ENCODE data around the gene PDK3.
A peak's percentile ranks its signal among the peaks of the same experiment; 100 is the strongest.

Gene PDK3

DNA sequence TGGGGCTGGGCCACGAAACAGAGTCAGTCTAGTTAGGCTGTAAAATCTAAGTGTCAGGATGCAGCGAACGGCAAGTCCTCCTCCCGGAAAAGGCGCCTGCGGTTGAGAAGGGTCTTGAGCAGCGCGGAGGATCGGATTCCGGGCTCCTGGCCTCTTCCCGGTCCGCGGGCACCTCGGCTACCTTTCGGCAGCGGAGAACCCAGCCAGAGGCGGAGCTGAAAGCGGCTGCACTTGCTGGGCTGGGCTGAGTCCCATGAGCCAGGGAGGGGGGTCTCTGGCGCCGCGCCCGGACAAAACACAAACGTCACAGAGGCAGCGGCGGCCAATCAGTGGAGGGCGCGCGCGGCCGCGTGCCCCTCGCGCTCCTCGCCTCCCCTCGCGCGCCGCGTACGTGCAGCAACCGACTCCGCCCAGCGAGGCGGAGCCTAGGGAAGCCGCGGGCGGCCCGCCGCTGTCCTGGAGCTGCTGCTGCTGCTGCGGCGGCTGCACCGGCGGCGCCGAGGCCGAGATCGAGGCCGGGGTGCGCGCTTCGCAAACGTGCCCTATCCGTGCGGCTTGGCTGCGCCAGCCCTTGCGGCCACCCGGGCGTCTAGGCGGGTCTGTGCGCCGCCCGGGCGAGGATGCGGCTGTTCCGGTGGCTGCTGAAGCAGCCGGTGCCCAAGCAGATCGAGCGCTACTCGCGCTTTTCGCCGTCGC lies at the start of gene PDK3:
Gene PDK3 (plus strand): TSS at position 451 of the 696 bp plus-strand sequence. CDS start 170 bp downstream, at position 621.
- Histone ChIP-seq H3K36me3 (ENCODE audit: control insufficient read depth, insufficient read depth, low read length) (no peaks in the 10 kb centered on the region), H3K27ac (ENCODE audit: low read length) (no peak within 1 kb of the TSS), H3K4me1 (ENCODE audit: control insufficient read depth, insufficient read depth, low read length) (no peaks in the 10 kb centered on the region), H3K9me3 (ENCODE audit: control insufficient read depth, insufficient read depth, low read length) (no peaks in the 10 kb centered on the region), H3K27me3 (ENCODE audit: control insufficient read depth, insufficient read depth, low read length) (no peaks in the 10 kb centered on the region), H3K4me3 (ENCODE audit: low read length) (peak within 1 kb of the TSS; percentile 79)
- peak; percentile 55 for DNase-seq (ENCODE audit: low read depth, low spot score)
- WGBS (ENCODE audit: insufficient coverage, insufficient read length), result no CpG with 5 or more reads among the region's 83 CpGs

DNA sequence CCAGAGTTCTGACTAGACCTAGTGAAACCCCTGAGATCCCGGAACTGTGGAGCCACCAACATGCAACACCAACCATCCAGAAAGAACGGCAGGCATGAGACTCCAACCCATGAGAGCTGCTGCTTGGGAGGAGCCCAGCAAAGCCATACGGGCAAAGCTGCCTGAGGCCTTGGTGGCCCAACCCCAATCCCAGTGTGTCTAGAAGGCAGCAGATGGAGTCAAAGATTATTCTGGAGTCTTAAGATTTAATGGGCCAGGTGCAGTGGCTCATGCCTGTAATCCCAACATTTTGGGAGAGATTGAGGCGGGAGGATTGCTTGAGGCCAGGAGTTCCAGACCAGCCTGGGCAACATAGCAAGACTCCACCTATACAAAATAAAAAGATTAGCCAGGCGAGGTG lies 49.2 kb upstream of the PDK3 start:
- Histone ChIP-seq H3K36me3 (ENCODE audit: control insufficient read depth, insufficient read depth, low read length) (no peaks in the 10 kb centered on the region), H3K4me1 (ENCODE audit: control insufficient read depth, insufficient read depth, low read length) (no peaks in the 10 kb centered on the region), H3K27ac (ENCODE audit: low read length) (no peak overlapping the region), H3K4me3 (ENCODE audit: low read length) (no peak overlapping the region), H3K27me3 (ENCODE audit: control insufficient read depth, insufficient read depth, low read length) (no peaks in the 10 kb centered on the region), H3K9me3 (ENCODE audit: control insufficient read depth, insufficient read depth, low read length) (no peaks in the 10 kb centered on the region)
- no CpG with 5 or more reads among the region's 5 CpGs for WGBS (ENCODE audit: insufficient coverage, insufficient read length)
- no peak for DNase-seq (ENCODE audit: low read depth, low spot score)

DNA sequence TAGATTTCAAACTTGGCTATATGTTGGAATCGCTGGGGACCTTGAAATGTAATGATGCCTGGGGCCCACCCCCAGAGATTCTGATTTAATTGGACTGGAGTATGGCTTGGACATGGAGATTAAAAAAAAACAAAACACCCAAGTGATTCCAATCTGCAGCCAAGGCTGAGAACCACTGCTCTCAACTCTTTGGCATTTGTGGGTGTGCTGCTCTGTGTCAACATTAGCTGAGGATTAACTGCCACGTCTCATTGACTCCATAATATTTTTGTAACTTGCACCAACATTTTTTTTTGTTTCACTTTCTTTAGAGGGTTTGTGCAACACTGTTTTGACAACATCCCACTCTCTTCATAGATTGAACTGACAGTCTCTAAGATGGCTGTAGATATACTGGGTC lies 41.1 kb upstream of the PDK3 start:
- no peaks in the 10 kb centered on the region for H3K36me3 ChIP-seq (ENCODE audit: control insufficient read depth, insufficient read depth, low read length)
- no peak overlapping the region for H3K27ac ChIP-seq (ENCODE audit: low read length)
- H3K4me1 ChIP-seq (ENCODE audit: control insufficient read depth, insufficient read depth, low read length), result no peaks in the 10 kb centered on the region
- no peaks in the 10 kb centered on the region for H3K9me3 ChIP-seq (ENCODE audit: control insufficient read depth, insufficient read depth, low read length)
- no peak for DNase-seq (ENCODE audit: low read depth, low spot score)
- H3K27me3 ChIP-seq (ENCODE audit: control insufficient read depth, insufficient read depth, low read length), result no peaks in the 10 kb centered on the region
- WGBS (ENCODE audit: insufficient coverage, insufficient read length), result no CpG with 5 or more reads among the region's 2 CpGs
- H3K4me3 ChIP-seq (ENCODE audit: low read length), result no peak overlapping the region

DNA sequence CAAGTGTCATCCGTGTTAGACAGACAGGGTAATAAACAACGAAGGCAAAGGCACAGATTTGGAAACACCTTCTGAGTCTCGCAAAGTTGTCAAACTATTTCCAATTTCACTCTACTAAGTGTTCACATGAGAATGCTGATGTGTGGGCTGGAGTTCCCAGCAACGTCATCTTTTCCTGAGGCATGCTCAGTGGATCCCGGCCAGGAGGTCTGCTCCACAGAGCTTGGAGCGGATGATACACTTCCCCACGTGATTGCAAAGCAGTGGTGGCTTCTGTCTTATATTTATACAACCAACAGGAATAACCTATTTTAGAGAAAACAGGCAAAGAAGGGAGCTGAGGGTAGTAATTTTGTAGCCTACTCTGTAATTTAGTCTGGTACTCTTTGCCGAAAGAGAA lies 40.1 kb upstream of the PDK3 start:
- H3K27me3 ChIP-seq (ENCODE audit: control insufficient read depth, insufficient read depth, low read length), result no peaks in the 10 kb centered on the region
- H3K9me3 ChIP-seq (ENCODE audit: control insufficient read depth, insufficient read depth, low read length), result no peaks in the 10 kb centered on the region
- H3K4me3 ChIP-seq (ENCODE audit: low read length), result no peak overlapping the region
- no peaks in the 10 kb centered on the region for H3K4me1 ChIP-seq (ENCODE audit: control insufficient read depth, insufficient read depth, low read length)
- H3K36me3 ChIP-seq (ENCODE audit: control insufficient read depth, insufficient read depth, low read length), result no peaks in the 10 kb centered on the region
- no CpG with 5 or more reads among the region's 8 CpGs for WGBS (ENCODE audit: insufficient coverage, insufficient read length)
- DNase-seq (ENCODE audit: low read depth, low spot score), result no peak
- H3K27ac ChIP-seq (ENCODE audit: low read length), result no peak overlapping the region

DNA sequence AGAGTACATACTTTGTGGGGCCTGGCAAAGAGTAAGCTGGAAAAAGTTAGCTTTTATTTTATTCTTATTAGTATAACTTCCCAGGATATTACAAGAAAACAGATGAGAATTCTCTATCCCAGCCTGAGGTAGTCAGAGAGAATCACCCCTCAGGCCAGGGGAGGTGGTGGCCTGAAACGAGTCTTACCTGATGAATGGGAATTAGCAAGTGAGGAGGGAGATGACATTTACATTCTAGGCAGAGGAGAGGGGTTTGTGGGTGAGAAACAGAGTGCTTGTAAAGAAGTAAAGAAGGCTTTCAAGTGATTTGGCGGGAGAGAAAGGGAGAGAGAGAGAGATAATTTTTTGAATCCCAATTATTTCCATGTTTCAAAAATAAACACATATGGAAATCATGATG lies 39.3 kb upstream of the PDK3 start:
- H3K9me3 ChIP-seq (ENCODE audit: control insufficient read depth, insufficient read depth, low read length), result no peaks in the 10 kb centered on the region
- no peak overlapping the region for H3K27ac ChIP-seq (ENCODE audit: low read length)
- H3K4me3 ChIP-seq (ENCODE audit: low read length), result no peak overlapping the region
- no peaks in the 10 kb centered on the region for H3K36me3 ChIP-seq (ENCODE audit: control insufficient read depth, insufficient read depth, low read length)
- no peaks in the 10 kb centered on the region for H3K4me1 ChIP-seq (ENCODE audit: control insufficient read depth, insufficient read depth, low read length)
- no peak for DNase-seq (ENCODE audit: low read depth, low spot score)
- no CpG with 5 or more reads among the region's 2 CpGs for WGBS (ENCODE audit: insufficient coverage, insufficient read length)
- no peaks in the 10 kb centered on the region for H3K27me3 ChIP-seq (ENCODE audit: control insufficient read depth, insufficient read depth, low read length)

DNA sequence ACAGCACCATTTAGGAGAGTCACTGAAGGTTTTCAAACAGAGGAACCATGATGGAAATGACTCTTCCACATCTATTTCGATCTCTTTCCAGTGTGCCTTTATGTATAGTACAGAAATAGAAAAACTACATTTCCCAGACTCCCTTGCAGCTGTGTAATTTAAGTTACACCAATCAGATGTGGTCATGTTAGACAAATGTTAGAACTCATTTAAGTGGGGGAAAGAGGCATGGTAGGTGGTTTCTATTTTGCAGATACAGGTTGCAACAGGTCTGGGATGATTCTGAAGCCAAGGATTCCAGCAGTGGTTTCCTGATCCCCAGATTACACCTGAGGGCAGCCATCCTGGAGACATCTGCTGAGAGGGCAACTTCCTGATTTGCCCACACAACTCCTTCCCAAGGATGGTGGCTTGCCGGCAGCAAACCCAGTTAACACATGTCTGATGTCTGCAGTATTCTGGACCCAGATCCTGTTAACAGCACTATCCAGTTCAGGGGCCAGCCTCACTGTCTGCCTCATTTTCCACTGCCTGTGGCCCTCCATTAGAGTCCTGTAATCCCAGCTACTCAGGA lies 38.7 kb upstream of the PDK3 start:
- no peak for DNase-seq (ENCODE audit: low read depth, low spot score)
- WGBS (ENCODE audit: insufficient coverage, insufficient read length), result no CpG with 5 or more reads among the region's 2 CpGs

DNA sequence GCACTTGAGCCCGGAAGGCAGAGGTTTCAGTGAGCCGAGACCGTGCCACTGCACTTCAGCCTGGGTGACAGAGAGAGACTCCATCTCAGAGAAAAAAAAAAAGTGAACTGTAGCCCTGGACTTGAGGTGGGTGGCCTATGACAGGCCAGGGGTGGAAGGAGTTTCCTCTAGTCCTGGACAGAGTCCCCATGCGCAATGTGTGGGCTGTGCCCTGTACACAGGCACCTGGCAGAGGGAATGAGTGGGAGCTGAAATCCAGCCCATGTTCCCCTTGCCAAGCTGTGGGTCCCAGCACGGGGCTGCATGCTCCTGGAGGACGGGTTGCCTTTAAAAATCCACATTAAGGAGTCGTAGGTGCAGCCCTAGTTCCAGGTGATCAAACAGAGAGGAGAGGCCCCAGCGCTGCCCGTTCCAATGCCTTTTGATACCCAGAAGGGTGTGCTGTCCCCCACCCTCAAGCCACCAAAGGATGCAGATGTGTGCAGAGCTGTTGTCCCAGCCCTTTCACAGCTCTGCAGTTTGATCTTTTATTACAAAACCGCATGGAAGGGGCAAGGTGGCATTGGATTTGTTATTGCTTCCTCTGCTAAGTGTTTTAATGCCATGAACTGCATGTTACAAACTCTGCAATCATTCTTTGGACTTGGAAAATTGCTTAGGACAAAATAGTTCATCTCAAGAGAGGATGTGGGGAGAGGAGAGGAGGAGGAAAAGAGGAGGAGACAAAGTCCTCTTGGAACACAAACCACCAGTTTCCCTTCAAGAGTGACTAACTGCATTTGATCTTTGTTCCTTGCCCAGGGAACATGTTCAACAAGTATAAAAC lies 38.0 kb upstream of the PDK3 start:
- WGBS (ENCODE audit: insufficient coverage, insufficient read length), result no CpG with 5 or more reads among the region's 10 CpGs
- H3K27ac ChIP-seq (ENCODE audit: low read length), result no peak overlapping the region
- no peak for DNase-seq (ENCODE audit: low read depth, low spot score)
- H3K27me3 ChIP-seq (ENCODE audit: control insufficient read depth, insufficient read depth, low read length), result no peaks in the 10 kb centered on the region
- H3K4me3 ChIP-seq (ENCODE audit: low read length), result no peak overlapping the region
- H3K36me3 ChIP-seq (ENCODE audit: control insufficient read depth, insufficient read depth, low read length), result no peaks in the 10 kb centered on the region
- H3K4me1 ChIP-seq (ENCODE audit: control insufficient read depth, insufficient read depth, low read length), result no peaks in the 10 kb centered on the region
- no peaks in the 10 kb centered on the region for H3K9me3 ChIP-seq (ENCODE audit: control insufficient read depth, insufficient read depth, low read length)

More for the DNA sequence above, 38.7 kb upstream of the PDK3 start:
- Histone ChIP-seq H3K4me3 (ENCODE audit: low read length) (no peak overlapping the region), H3K9me3 (ENCODE audit: control insufficient read depth, insufficient read depth, low read length) (no peaks in the 10 kb centered on the region), H3K27ac (ENCODE audit: low read length) (no peak overlapping the region), H3K27me3 (ENCODE audit: control insufficient read depth, insufficient read depth, low read length) (no peaks in the 10 kb centered on the region), H3K4me1 (ENCODE audit: control insufficient read depth, insufficient read depth, low read length) (no peaks in the 10 kb centered on the region), H3K36me3 (ENCODE audit: control insufficient read depth, insufficient read depth, low read length) (no peaks in the 10 kb centered on the region)

DNA sequence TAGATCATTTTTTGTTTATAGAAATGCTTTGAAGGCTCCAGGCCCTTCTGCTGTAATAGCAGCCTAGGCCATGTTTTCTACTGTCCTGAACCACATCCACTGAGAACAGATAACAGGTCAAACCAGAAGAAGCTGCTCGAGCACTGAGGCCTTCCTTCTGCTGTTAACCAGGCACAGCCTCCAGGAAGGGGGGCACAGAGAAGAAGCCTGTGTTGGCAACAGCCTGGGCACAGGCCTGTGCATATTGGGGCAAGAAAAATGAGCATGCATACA lies 37.4 kb upstream of the PDK3 start:
- H3K4me1 ChIP-seq (ENCODE audit: control insufficient read depth, insufficient read depth, low read length), result no peaks in the 10 kb centered on the region
- no peak for DNase-seq (ENCODE audit: low read depth, low spot score)
- no peaks in the 10 kb centered on the region for H3K27me3 ChIP-seq (ENCODE audit: control insufficient read depth, insufficient read depth, low read length)
- H3K4me3 ChIP-seq (ENCODE audit: low read length), result no peak overlapping the region
- no peak overlapping the region for H3K27ac ChIP-seq (ENCODE audit: low read length)
- H3K9me3 ChIP-seq (ENCODE audit: control insufficient read depth, insufficient read depth, low read length), result no peaks in the 10 kb centered on the region
- WGBS (ENCODE audit: insufficient coverage, insufficient read length), result no CpG with 5 or more reads among the region's 1 CpG
- H3K36me3 ChIP-seq (ENCODE audit: control insufficient read depth, insufficient read depth, low read length), result no peaks in the 10 kb centered on the region

DNA sequence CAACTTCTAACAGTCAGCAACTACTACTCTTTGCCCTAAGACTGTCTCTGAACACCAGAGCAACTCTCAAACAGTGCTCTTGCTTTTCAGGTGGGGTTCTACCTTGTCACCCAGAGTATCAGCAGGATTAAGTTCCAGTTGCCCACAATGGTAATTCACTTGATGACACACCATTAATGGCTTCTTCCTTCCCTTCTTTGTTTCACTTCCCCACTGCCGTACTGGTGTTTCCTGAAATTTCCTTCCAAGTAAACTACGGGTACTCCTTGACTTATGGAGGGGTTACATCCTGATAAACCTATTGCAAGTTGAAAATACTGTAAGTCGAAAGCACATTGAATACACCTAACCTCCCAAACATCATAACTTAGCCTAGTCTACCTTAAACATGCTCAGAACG lies 36.6 kb upstream of the PDK3 start:
- no peak overlapping the region for H3K27ac ChIP-seq (ENCODE audit: low read length)
- DNase-seq (ENCODE audit: low read depth, low spot score), result no peak
- H3K27me3 ChIP-seq (ENCODE audit: control insufficient read depth, insufficient read depth, low read length), result no peaks in the 10 kb centered on the region
- H3K4me3 ChIP-seq (ENCODE audit: low read length), result no peak overlapping the region
- no peaks in the 10 kb centered on the region for H3K9me3 ChIP-seq (ENCODE audit: control insufficient read depth, insufficient read depth, low read length)
- WGBS (ENCODE audit: insufficient coverage, insufficient read length), result no CpG with 5 or more reads among the region's 4 CpGs
- no peaks in the 10 kb centered on the region for H3K4me1 ChIP-seq (ENCODE audit: control insufficient read depth, insufficient read depth, low read length)
- no peaks in the 10 kb centered on the region for H3K36me3 ChIP-seq (ENCODE audit: control insufficient read depth, insufficient read depth, low read length)

DNA sequence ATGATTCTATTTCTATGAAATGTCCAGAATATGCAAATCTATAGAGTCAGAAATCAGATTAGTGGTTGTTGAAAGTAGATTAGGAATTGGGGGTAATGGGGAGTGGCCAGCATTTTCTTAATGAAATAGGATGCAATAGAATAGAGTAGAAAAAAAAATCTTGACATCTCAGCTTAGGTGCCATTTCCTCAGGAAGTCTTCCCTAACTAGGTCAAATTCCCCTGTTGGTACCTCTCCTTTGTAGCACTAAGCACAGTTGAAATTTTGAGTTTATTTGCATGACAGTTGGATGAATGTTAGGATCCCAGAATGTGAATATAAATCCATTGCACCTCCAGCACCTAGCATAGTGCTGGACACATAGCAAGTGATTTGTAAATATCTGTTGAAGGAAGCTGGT lies 30.0 kb upstream of the PDK3 start:
- Histone ChIP-seq H3K27ac (ENCODE audit: low read length) (no peak overlapping the region), H3K36me3 (ENCODE audit: control insufficient read depth, insufficient read depth, low read length) (no peaks in the 10 kb centered on the region), H3K27me3 (ENCODE audit: control insufficient read depth, insufficient read depth, low read length) (no peaks in the 10 kb centered on the region), H3K4me1 (ENCODE audit: control insufficient read depth, insufficient read depth, low read length) (no peaks in the 10 kb centered on the region), H3K9me3 (ENCODE audit: control insufficient read depth, insufficient read depth, low read length) (no peaks in the 10 kb centered on the region), H3K4me3 (ENCODE audit: low read length) (no peak overlapping the region)
- no peak for DNase-seq (ENCODE audit: low read depth, low spot score)

All from iPS DF 6.9 (cell line).